Thoracic aorta (tissue), 2 donors: ENCODE measurements around the gene CLCA2. TPM values are rescaled to one million over a fixed set of nuclear protein-coding genes. Genes with fewer than 3 reads are reported as not detected.
"Not testable (repeated sequence)": the region's sequence is repeated elsewhere in the genome, so short reads cannot be mapped to it uniquely, and the experiment has no call there.

Experiments used
- ATAC-seq: fragments of 150-250 bp; one replicate; pipeline ENCODE4 v1.8.0; 2017; ENCODE audit warnings: low read depth; ENCODE audit not compliant: insufficient number of reproducible peaks, low FRiP score
- DNase-seq: peaks from one replicate; pipeline ENCODE4 v3.0.0-alpha.2; 2020; ENCODE audit warnings: low spot score
- H3K27ac ChIP-seq, 2 donors: fragments of 200-600 bp; sonication (generic); 1 replicate in 1 of 2; 2 replicates in 1 of 2; pipeline ENCODE4 v1.5.1; 2016; ENCODE audit warnings: mild to moderate bottlenecking in 2 of 2, moderate library complexity in 2 of 2
- H3K27me3 ChIP-seq: fragments of 200-600 bp; sonication (generic); replicated peaks from 2 replicates; pipeline ENCODE4 v1.6.0; 2016; ENCODE audit warnings: mild to moderate bottlenecking; ENCODE audit not compliant: insufficient read depth
- H3K36me3 ChIP-seq: fragments of 200-600 bp; sonication (generic); one replicate; pipeline ENCODE4 v1.5.1; 2016
- H3K4me1 ChIP-seq, 2 donors: fragments of 200-600 bp; sonication (generic); 1 replicate in 1 of 2; 2 replicates in 1 of 2; pipeline versions ENCODE4 v1.5.1 to v1.6.0; 2016; ENCODE audit warnings: low read depth in 2 of 2, mild to moderate bottlenecking in 1 of 2; ENCODE audit not compliant: control insufficient read depth in 1 of 2
- H3K4me3 ChIP-seq: fragments of 200-600 bp; sonication (generic); 2 replicates; pipeline ENCODE4 v1.5.1; 2016; ENCODE audit warnings: mild to moderate bottlenecking
- H3K9me3 ChIP-seq: fragments of 200-600 bp; sonication (generic); 2 replicates; pipeline ENCODE4 v1.5.1; 2016
- total RNA-seq, 2 donors: library from RNA; depleted of rRNA; stranded (reverse); fragments of >200 nt; gene quantifications; one replicate each; pipeline versions ENCODE4 v1.1.0 to v1.2.3, GENCODE V29; 2016
- TF ChIP-seq, protein P1 (sequence below): fragments of 200-600 bp; sonication (generic); IDR thresholded peaks from one replicate; pipeline ENCODE4 v1.5.1; 2019; ENCODE audit warnings: antibody characterized with exemption

CLCA2 gene
- total RNA-seq, 2 donors from 2014 or later, result 0.28 TPM; not detected in 1

DNA sequence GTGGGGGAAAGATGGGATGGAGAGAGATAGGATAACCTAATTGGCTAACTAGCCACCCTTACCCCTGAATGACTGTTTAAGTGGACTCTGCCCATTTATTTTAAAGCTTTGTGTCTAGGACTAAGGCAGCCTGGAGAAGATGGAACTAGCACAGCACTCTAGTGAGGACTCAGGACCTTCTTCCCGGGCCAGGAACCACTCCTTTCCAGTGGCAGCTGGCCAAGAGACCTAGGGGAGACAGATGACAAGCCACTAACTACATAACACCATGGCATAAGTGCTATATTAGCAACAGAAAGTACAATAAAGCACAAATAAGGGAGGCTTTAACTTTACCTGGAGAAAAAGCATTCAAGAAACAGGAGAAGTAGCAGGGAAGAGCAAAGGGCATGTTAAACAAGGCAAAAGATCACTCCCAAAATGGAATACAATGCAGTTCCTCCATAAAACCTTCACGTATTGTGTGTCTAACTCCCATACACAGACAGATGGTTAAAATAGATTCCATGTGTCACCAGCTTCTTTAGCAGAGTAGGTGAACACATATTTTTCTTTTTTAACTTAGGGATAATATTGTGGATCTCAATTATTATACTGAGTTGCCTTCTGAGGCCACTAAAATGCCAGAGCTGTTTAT is 65.4 kb downstream of the CLCA2 start:
- no peaks in the 10 kb centered on the region for H3K9me3 ChIP-seq
- TF ChIP-seq, protein P1, sequence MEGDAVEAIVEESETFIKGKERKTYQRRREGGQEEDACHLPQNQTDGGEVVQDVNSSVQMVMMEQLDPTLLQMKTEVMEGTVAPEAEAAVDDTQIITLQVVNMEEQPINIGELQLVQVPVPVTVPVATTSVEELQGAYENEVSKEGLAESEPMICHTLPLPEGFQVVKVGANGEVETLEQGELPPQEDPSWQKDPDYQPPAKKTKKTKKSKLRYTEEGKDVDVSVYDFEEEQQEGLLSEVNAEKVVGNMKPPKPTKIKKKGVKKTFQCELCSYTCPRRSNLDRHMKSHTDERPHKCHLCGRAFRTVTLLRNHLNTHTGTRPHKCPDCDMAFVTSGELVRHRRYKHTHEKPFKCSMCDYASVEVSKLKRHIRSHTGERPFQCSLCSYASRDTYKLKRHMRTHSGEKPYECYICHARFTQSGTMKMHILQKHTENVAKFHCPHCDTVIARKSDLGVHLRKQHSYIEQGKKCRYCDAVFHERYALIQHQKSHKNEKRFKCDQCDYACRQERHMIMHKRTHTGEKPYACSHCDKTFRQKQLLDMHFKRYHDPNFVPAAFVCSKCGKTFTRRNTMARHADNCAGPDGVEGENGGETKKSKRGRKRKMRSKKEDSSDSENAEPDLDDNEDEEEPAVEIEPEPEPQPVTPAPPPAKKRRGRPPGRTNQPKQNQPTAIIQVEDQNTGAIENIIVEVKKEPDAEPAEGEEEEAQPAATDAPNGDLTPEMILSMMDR, result no peak

DNA sequence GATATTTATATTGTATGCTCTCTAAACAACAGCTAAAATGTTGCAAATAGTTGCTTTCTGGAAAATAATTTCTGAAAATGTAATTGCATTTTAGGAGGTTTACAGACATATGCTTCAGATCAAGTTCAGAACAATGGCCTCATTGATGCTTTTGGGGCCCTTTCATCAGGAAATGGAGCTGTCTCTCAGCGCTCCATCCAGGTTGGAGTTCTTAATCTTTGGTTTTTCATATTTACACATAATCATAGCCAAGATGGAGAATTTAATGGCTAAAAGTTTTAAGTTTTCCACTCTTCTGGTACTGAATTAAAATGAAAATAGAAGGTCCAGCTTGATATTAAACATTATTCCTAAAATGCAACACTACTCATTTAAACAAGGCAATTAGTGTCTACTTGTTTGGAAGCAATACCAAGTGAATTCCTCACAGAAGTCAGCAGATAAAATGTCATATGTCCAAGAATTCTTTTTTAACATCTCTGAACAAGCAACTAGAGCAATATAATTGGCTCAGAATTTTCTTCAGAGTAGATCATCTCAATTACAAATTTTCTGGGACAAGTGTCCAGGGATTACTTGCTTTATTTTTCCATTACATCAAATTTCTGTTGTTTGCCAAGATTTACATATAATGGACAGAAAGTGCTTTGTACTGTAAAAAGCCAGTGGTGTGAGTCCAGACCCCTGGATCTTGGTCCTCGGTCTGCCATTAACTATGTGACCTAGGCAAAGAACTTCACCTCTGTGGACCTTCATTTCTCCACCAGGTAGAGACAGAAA is 67.4 kb downstream of the CLCA2 start:
- Histone ChIP-seq H3K4me3 (no peak overlapping the region), H3K9me3 (no peaks in the 10 kb centered on the region), H3K27ac (no peak overlapping the region), H3K36me3 (no peaks in the 10 kb centered on the region), H3K4me1 (no peaks in the 10 kb centered on the region), H3K27me3 (no peaks in the 10 kb centered on the region)
- no peak for ATAC-seq
- TF ChIP-seq, protein P1, result no peak
- DNase-seq, result no peak

More for the DNA sequence above, 65.4 kb downstream of the CLCA2 start:
- H3K36me3 ChIP-seq, result no peaks in the 10 kb centered on the region
- no peak overlapping the region for H3K27ac ChIP-seq
- H3K27me3 ChIP-seq, result no peaks in the 10 kb centered on the region
- no peak for DNase-seq
- H3K4me3 ChIP-seq, result no peak overlapping the region
- no peaks in the 10 kb centered on the region for H3K4me1 ChIP-seq
- no peak for ATAC-seq

DNA sequence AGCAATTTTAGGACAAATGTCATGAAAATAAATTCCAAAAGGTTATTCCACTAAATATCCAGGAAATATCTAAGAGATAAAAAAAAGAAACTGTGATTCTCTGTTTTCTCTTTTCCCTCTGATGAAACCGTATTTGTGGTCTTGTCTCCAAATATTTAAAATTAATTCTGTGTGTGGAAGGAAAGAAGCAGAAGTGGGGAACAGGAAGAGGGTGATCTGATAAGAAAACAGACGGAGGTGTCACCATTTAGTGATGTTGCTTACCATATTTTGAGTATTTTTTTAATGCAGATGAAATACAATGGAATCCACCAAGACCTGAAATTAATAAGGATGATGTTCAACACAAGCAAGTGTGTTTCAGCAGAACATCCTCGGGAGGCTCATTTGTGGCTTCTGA is 74.3 kb downstream of the CLCA2 start:
- H3K27ac ChIP-seq, result no peak overlapping the region
- DNase-seq (no peak), ATAC-seq (no peak)
- H3K4me3 ChIP-seq, result no peak overlapping the region
- H3K36me3 ChIP-seq, result no peaks in the 10 kb centered on the region
- no peaks in the 10 kb centered on the region for H3K27me3 ChIP-seq
- peaks cover 7 to 8% of the 10 kb centered on the region in 2 donors for H3K4me1 ChIP-seq
- no peaks in the 10 kb centered on the region for H3K9me3 ChIP-seq
- TF ChIP-seq, protein P1, result no peak

DNA sequence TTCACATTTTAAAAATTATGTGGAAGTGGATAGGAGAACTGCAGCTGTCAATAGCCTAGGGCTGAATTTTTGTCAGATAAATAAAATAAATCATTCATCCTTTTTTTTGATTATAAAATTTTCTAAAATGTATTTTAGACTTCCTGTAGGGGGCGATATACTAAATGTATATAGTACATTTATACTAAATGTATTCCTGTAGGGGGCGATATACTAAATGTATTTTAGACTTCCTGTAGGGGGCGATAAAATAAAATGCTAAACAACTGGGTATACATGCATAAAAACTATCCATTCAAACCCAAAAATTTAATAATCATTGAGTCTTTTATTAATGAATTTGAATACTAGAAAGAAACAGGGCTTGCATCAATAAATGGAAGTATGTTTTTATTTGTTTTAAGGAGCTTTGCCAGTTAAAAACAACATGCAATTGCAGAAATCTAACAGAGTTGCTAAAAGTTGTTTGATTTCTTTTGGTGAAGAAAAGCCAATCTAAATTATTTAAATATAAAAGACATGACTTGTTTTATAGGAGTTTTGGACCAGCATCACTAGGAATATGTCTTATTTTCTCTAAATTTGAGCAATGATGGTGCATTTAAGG is 76.1 kb downstream of the CLCA2 start:
- TF ChIP-seq, protein P1, result peak; percentile 67
- DNase-seq (no peak), ATAC-seq (no peak)
- Histone ChIP-seq H3K36me3 (no peaks in the 10 kb centered on the region), H3K27me3 (no peaks in the 10 kb centered on the region), H3K4me1 (peaks cover 7 to 10% of the 10 kb centered on the region in 2 donors), H3K4me3 (no peak overlapping the region), H3K9me3 (no peaks in the 10 kb centered on the region), H3K27ac (no peak overlapping the region)

DNA sequence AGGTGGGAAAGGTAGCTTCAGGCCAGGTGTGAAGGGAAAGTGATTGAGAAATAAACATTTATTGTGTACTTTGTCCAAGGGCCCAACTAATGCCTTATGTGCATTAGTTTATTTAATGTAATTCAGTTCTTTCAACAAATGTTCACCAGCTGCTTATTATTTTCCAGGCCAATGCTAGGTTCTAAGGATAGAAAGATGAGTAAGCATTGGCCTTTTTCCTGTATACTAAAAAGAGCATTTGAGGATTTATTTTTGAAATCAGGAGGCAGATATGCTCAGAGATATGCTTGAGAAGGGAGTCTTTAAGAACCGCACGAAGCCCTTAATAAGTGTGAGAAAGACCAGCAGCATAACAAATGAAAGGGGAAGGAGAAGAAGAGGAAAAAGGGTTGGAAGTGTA is 76.7 kb downstream of the CLCA2 start:
- peaks cover 7 to 10% of the 10 kb centered on the region in 2 donors for H3K4me1 ChIP-seq
- H3K36me3 ChIP-seq, result no peaks in the 10 kb centered on the region
- DNase-seq (no peak), ATAC-seq (no peak)
- no peak overlapping the region for H3K4me3 ChIP-seq
- H3K27me3 ChIP-seq, result no peaks in the 10 kb centered on the region
- H3K9me3 ChIP-seq, result no peaks in the 10 kb centered on the region
- H3K27ac ChIP-seq, result no peak overlapping the region
- TF ChIP-seq, protein P1, result no peak

DNA sequence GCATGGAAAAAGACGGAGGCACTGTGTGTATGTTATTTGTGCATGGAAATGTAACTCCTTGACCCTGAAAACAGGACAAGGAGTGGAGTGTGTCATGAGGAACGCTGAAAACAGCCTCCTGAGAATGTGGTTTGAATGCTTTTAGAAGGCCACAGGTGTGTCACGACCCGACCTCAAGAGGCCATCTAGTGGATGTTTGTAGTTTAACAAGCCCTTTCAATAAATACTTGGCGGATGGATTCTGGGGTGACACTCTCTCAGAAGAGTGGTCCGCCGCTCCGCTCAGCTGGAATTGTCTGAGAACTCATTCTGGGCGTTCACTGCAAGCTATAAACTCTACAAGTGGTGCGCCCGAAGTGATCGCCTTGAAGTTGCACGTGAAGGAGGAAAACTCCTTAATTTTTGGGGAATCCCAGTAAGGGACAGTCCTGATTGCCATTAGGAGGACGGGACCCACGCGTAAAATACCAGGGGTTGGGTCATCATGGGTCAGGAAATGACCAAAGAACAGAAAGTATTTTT is 78.2 kb downstream of the CLCA2 start:
- not testable (repeated sequence) for H3K27me3 ChIP-seq, DNase-seq, H3K9me3 ChIP-seq, H3K36me3 ChIP-seq, ATAC-seq, H3K27ac ChIP-seq, H3K4me1 ChIP-seq
- H3K4me3 ChIP-seq, result peak overlapping the region; percentile 66
